Keratinocyte (primary cell): ENCODE data around the gene IMPDH2. TPM values are rescaled to one million over a fixed set of nuclear protein-coding genes. Genes with fewer than 3 reads are reported as not detected.

Experiments
- DNase-seq: peaks from one replicate; pipeline ENCODE4 v3.0.0-alpha.2; 2011; ENCODE audit warnings: low read depth, missing footprints, low spot score
- FAIRE-seq: peaks from 2 replicates; lab custom pipeline; 2011; peaks lifted over from hg19 to GRCh38; lab: Jason Lieb, UNC
- H2AFZ ChIP-seq: 2 replicates; pipeline ENCODE4 v1.6.0; 2012; ENCODE audit warnings: low read length, control low read depth, inconsistent platforms; ENCODE audit not compliant: control insufficient read depth
- H3K27ac ChIP-seq: 2 replicates; pipeline ENCODE4 v1.5.1; 2011; ENCODE audit warnings: low read length; ENCODE audit not compliant: control insufficient read depth, insufficient read depth
- H3K27me3 ChIP-seq: 3 replicates; pipeline ENCODE4 v1.6.0; 2011; ENCODE audit warnings: low read length; ENCODE audit not compliant: control insufficient read depth, insufficient read depth; ENCODE audit errors: extremely low read depth
- H3K36me3 ChIP-seq, 2 experiments: 2 replicates in 1 of 2; 3 replicates in 1 of 2; pipeline ENCODE4 v1.5.1; 2011; ENCODE audit warnings: low read length in 2 of 2, mild to moderate bottlenecking in 1 of 2; ENCODE audit not compliant: control insufficient read depth in 2 of 2, insufficient read depth in 2 of 2; ENCODE audit errors: extremely low read depth in 1 of 2
- H3K4me1 ChIP-seq: 3 replicates; pipeline ENCODE4 v1.5.1; 2011; ENCODE audit warnings: low read length; ENCODE audit not compliant: control insufficient read depth, insufficient read depth; ENCODE audit errors: extremely low read depth
- H3K4me2 ChIP-seq: 3 replicates; pipeline ENCODE4 v1.6.0; 2011; ENCODE audit warnings: low read depth, low read length; ENCODE audit not compliant: control insufficient read depth, insufficient read depth; ENCODE audit errors: extremely low read depth
- H3K4me3 ChIP-seq, 3 experiments: fragments of 200-600 bp in 1 of 3; sonication (generic) in 1 of 3; 2 replicates in 2 of 3; 3 replicates in 1 of 3; pipeline ENCODE4 v1.5.1; 2011 to 2016; ENCODE audit warnings: low read length in 3 of 3, mild to moderate bottlenecking in 3 of 3, control low read depth in 2 of 3, inconsistent platforms in 1 of 3, low read depth in 1 of 3, mixed read lengths in 1 of 3, mixed run types in 1 of 3, moderate library complexity in 1 of 3; ENCODE audit not compliant: control insufficient read depth in 2 of 3, insufficient read depth in 2 of 3; ENCODE audit errors: extremely low read depth in 1 of 3
- H3K79me2 ChIP-seq: 2 replicates; pipeline ENCODE4 v1.6.0; 2012; ENCODE audit warnings: low read length; ENCODE audit not compliant: control insufficient read depth, insufficient read depth
- H3K9ac ChIP-seq: 3 replicates; pipeline ENCODE4 v1.6.0; 2011; ENCODE audit warnings: low read length; ENCODE audit not compliant: control insufficient read depth, insufficient read depth; ENCODE audit errors: extremely low read depth
- H3K9me1 ChIP-seq: 3 replicates; pipeline ENCODE4 v1.6.0; 2011; ENCODE audit warnings: low read length; ENCODE audit not compliant: control insufficient read depth, insufficient read depth; ENCODE audit errors: extremely low read depth
- H3K9me3 ChIP-seq: 2 replicates; pipeline ENCODE4 v1.5.1; 2012; ENCODE audit warnings: low read depth, low read length; ENCODE audit not compliant: control insufficient read depth
- H4K20me1 ChIP-seq: 3 replicates; pipeline ENCODE4 v1.6.0; 2011; ENCODE audit warnings: low read length; ENCODE audit not compliant: control insufficient read depth, insufficient read depth; ENCODE audit errors: extremely low read depth
- CTCF ChIP-seq, 3 experiments: IDR thresholded peaks in 1 of 3; conservative IDR thresholded peaks in 1 of 3; optimal IDR thresholded peaks in 1 of 3; 2 replicates in 2 of 3; 3 replicates in 1 of 3; pipeline versions ENCODE3 to v1.5.1; 2011; ENCODE audit warnings: low read length in 3 of 3, mild to moderate bottlenecking in 3 of 3, moderate library complexity in 2 of 3, control low read depth in 1 of 3, inconsistent platforms in 1 of 3; ENCODE audit not compliant: insufficient read depth in 2 of 3; ENCODE audit errors: extremely low read depth in 1 of 3
- EZH2 ChIP-seq: IDR thresholded peaks from one replicate; pipeline ENCODE4 v1.6.1; 2012; ENCODE audit warnings: inconsistent platforms, mild to moderate bottlenecking, low read length, moderate library complexity
- dilution Hi-C: fragments of 300-500 bp; cut with MboI; formaldehyde crosslinking; loops from one replicate; pipeline ENCODE4 v1.7.0; 2020; ENCODE audit warnings: low sequenced_read_pairs; ENCODE audit not compliant: extremely low pct_ligation_motif_present
- polyA plus RNA-seq, 5 experiments: library from polyadenylated mRNA; depleted of rRNA in 3 of 5; stranded (reverse) in 3 of 5; stranded (forward) in 1 of 5; unstranded in 1 of 5; fragments of >200 nt; gene quantifications; 1 replicate in 1 of 5; 2 replicates in 3 of 5; 3 replicates in 1 of 5; pipeline versions ENCODE4 v1.2.1 to v1.2.3, GENCODE V29; 2011 to 2012; ENCODE audit warnings: missing spikeins in 2 of 5, low read depth in 1 of 5, low replicate concordance in 1 of 5

IMPDH2 gene
- polyA plus RNA-seq, 1 donor (not counting 4 experiments of a cell fraction or from before 2014, with no cell fraction given), result 221 TPM

- H3K4me1 ChIP-seq, result peaks cover 14% of the 10 kb centered on the region
- dilution Hi-C loops, result no loop called here
- peak overlapping the region; percentile 97 for H3K4me2 ChIP-seq
- DNase-seq (no peak), FAIRE-seq (peak; percentile 34)
- TF ChIP-seq EZH2 (no peak), CTCF (optimal IDR thresholded peaks at IDR 0.05 in 1 of 3, IDR thresholded peaks at IDR 0.05 in 1 of 3, conservative IDR thresholded peaks at IDR 0.05 in 1 of 3; ENCODE audit: extremely low read depth in 1 of 3, insufficient read depth in 2 of 3, low read length in 3 of 3) (no peak)
- no peaks in the 10 kb centered on the region for H3K9me3 ChIP-seq
- peak overlapping the region; percentile 94 for H2AFZ ChIP-seq
- peak overlapping the region; percentile 98 for H3K9ac ChIP-seq
- no peaks in the 10 kb centered on the region for H4K20me1 ChIP-seq
- peak overlapping the region; percentile 93 for H3K27ac ChIP-seq
- H3K79me2 ChIP-seq, result peaks cover 26% of the 10 kb centered on the region
- peak overlapping the region; percentile 63 to 94 (median 91) for H3K4me3 ChIP-seq
- H3K36me3 ChIP-seq, result peaks cover 0 to 3% of the 10 kb centered on the region in 2 experiments
- H3K9me1 ChIP-seq, result peaks cover 7% of the 10 kb centered on the region
- H3K27me3 ChIP-seq, result no peaks in the 10 kb centered on the region
Observed at GRCh38 chr3:49006408-49007067, 22.7 kb downstream of the IMPDH2 start.

GRCh38 chr3:49005998-49006397 lies 23.2 kb downstream of the IMPDH2 start:
- Histone ChIP-seq H3K36me3 (no peaks in the 10 kb centered on the region), H3K9me3 (no peaks in the 10 kb centered on the region), H2AFZ (no peak overlapping the region), H3K79me2 (peaks cover 21% of the 10 kb centered on the region), H3K27ac (no peak overlapping the region), H4K20me1 (no peaks in the 10 kb centered on the region), H3K4me1 (peaks cover 14% of the 10 kb centered on the region), H3K9ac (no peak overlapping the region), H3K4me3 (peak overlapping the region in 1 of 3 experiments; percentile 91), H3K27me3 (no peaks in the 10 kb centered on the region), H3K9me1 (peaks cover 7% of the 10 kb centered on the region), H3K4me2 (peak overlapping the region; percentile 97)
- dilution Hi-C loops, result no loop called here
- no peak for DNase-seq
- TF ChIP-seq EZH2 (no peak), CTCF (optimal IDR thresholded peaks at IDR 0.05 in 1 of 3, IDR thresholded peaks at IDR 0.05 in 1 of 3, conservative IDR thresholded peaks at IDR 0.05 in 1 of 3; ENCODE audit: extremely low read depth in 1 of 3, insufficient read depth in 2 of 3, low read length in 3 of 3) (no peak)
- FAIRE-seq, result no peak
